ENCODE measurements around the gene FRMD8.
"Not testable (repeated sequence)": the region's sequence is repeated elsewhere in the genome, so short reads cannot be mapped to it uniquely, and the experiment has no call there.

FRMD8 gene

GRCh38 chr11:65394125-65394536 is 7.7 kb downstream of the FRMD8 start:
- DNase-seq, result no peak

GRCh38 chr11:65395961-65396530 is 9.6 kb downstream of the FRMD8 start:
- DNase-seq, result no peak

DNA sequence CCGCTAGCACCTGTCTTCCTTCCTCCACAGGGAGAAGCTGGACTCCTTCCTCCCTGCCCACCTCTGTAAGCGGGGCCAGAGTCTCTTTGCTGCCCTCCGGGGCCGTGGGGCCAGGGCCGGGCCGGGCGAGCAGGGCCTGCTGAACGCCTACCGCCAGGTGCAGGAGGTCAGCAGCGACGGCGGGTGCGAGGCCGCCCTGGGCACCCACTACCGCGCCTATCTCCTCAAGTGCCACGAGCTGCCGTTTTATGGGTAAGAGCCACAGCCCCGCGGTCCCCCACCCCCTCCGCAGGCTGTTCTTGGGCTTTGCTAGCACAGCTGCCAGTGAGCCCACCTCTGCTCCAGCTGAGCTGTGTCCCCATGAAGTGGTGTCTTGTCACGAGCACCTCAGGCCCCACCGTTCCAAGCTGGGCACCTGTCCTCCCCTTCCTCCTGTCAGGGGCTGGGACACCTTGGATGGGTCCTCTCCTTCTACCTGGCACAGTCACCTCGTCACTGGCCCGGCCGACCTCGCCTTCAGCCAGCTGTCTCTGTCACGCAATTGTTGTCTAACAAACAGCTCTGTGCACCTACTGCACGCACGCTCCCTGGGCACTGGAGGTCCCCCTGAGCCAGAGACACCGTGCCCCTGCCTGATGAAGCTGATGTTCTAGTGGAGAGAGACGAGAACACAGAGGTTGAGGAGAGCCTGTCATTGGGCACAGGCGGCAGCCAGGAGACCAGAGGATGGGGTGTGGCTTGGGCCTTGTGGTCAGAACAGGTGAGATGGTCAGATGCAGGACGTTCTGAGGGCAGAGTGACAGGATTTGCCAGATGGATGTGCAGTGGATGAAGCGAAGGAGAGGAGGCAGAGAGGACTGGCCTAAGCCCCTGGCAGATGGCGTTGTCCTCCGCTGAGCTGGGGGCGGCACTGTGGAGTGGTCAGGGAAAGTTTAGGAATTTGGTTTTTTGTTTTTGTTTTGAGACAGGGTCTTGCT is 10.6 kb downstream of the FRMD8 start:
- DNase-seq, result no peak

- no peak for DNase-seq
These were observed 12.0 kb downstream of the FRMD8 start for GRCh38 chr11:65398362-65398910.

GRCh38 chr11:65399249-65399648 is 12.8 kb downstream of the FRMD8 start:
- DNase-seq, result no peak

- no peak for DNase-seq
These were observed 13.4 kb downstream of the FRMD8 start for GRCh38 chr11:65399845-65400244.

DNA sequence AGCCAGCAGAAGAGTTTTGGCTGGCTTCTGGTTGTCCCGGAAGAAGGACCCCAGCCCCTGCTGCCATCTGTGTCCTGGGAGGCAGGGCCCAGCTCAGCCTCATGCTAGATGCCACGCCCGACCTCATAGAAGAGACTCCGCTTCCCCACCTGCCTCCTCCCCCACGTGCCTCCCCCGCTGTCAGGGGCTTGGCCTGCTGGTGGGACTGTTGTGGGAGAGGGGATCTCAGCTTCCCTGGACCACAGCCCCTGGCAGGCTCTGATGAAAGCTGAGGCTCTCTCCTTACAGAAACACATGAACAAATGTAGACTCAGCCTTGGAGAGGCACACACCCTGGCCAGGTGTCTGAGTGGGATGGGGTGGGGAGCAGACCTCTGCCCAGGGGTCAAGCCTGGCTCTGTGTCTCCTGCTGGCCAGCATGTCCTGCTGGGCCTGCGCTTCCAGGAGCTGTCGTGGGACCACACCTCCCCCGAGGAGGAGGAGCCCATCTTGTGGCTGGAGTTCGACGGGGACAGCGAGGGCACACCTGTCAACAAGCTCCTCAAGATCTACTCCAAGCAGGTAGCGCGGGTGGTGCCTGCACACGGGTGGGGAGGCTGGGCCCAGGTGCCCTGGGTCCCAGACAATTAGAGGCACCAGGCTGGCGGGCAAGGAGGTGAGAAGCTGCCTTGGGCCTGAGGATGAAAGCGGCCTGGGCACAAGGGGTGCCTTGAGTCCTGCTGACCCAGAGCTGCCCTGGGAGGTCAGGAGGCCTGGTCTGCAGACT is 14.1 kb downstream of the FRMD8 start:
- DNase-seq, result no peak

DNA sequence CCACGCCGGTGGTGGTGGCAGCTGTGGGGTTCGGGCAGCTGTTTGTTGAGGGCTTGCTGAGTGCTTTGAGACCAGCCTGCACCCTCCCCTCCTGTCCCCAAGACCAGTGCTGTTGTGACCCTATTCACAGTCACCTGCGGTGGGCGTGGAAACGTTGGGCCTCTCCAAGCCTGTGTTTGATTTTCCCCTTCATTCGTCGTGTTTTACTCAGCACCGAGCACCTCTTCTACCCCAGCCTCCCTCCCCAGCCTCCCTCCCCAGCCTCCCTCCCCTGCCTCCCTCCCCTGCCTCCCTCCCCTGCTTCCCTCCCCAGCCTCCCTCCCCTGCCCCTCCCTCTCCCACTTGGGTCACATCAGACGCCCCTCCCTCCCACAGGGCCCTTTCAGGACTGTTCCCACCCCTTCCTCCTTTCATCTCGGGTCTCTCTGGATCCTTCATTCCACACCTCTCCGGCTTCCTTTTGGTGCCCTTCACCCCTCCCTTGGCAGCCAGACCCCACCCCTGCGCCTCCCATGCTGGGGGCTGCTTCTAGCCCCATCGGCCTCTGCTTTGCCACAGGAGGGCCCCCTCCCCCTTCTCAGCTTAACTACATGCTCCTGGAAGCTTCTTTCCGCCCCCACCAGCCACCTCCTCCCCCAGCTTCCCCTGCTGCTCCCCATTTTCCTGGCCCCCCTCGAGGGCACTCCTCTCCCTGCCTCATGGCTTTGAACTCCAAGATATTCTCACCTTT is 14.8 kb downstream of the FRMD8 start:
- DNase-seq, result no peak

DNA sequence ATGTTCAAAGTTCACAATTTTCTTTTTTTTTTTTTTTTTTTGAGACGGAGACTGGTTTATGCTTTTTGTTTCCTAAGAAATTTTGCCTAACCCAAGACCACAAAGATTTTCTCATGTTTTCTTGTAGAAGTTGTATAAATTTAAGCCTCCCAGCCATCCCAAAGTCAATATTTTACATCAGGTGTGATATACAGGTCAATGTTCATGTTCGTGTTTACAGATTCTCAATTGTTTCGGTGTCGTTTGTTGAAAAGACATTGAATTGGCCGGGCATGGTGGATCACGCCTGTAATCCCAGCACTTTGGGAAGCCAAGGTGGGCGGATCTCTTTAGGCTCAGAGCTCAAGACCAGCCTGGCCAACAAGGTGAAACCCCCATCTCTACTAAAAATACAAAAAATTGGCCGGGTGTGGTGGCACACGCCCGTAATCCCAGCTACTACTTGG is 15.4 kb downstream of the FRMD8 start:
- DNase-seq, result no peak

DNA sequence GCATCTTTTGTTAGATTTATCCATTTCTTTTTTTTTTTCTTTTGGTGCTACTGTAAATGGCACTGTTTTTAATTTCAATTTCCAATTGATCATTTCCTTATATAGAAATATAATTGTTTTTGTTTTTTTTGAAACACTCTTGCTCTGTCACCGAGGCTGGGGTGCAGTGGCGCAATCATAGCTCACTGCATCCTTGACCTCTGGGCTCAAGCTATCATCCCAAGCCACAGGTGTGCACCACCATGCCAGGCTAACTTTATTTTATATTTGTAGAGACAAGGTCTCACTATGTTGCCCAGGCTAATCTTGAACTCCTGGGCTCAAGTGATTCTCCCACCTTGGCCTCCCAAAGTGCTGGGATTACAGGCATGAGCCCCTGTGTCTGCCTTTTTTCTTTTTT is 16.4 kb downstream of the FRMD8 start:
- DNase-seq, result no peak

DNA sequence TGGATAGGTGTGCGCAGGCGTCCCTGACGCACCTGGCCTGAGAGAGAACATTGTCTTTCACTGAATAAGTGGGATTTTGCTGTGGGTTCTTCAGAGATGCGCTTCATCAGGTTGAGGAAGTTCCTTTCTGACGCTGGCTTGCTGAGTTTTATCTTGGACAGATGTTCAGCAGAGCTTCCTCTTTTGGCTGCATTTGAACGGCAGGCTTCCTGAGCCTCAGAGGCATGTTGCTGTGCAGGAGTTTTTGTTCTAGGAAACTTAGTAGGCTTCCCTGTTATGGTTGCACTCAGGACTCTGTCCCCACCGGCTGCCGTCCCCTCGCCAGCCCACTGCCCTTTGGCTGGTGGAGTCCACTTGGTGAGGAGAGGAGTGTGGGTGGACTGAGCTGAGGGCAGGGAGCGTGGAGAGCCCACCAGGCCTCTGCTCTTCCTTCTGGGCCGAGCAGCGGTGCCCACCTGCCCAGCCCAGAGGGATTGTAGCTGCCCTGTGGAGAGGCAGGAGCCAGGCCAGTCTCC is 17.2 kb downstream of the FRMD8 start:
- DNase-seq, result no peak

- DNase-seq, result no peak
These were observed 17.8 kb downstream of the FRMD8 start for GRCh38 chr11:65404210-65404609.

- no peak for DNase-seq
These were observed 18.4 kb downstream of the FRMD8 start for GRCh38 chr11:65404638-65405339.

DNA sequence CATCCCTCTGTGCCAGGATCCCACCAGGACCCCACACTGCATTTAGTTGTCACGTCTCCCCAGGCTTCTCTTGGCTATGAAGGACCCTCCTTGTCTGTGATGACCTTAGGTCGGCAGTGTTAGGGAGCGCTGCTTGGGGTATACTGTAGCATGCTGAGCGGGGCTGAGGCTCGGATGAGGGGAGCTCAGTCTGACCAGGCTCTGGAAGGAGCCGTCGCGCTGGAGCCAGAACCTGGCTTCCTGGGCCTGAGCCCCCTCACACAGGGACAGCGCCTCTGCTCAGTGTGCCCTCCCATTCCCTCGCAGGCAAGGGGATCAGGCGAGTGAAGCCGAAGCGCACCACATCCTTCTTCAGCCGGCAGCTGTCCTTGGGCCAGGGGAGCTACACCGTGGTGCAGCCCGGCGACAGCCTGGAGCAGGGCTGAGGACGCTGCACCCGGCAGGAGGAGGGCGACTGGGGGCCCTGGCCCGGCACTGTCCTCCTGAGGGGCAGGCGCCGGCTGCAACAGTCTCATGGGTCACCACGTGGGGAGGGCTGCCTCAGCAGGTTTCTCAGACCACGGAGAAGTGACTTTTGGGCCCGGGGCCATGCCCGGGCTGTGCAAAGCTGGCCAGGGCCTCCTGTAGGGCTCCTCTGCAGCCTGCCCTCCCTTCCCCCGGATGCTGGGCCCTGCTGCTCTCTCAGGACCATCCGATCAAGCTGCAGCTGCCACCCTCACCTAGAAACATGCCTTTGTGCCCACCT is 24.7 kb downstream of the FRMD8 start:
- no peak for DNase-seq

DNA sequence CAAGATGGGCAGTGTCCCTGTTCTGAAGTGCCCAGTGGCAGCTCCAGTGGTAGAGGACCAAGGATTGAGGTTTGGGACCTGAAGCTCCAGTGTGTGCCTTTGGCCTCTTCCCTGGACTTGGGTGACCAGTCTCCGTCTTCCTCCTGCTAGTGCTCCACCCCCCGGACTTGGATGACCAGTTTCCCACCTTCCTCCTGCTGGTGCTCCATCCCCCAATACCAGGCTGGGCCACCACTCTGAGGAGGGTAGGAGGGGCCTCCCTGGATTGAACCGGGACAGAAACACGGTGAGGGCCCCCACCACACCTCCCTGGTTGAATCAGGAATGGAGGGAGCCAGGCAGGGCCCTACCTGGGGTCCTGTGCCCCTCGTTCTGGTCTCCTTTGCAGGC is 25.2 kb downstream of the FRMD8 start:
- no peak for DNase-seq

DNA sequence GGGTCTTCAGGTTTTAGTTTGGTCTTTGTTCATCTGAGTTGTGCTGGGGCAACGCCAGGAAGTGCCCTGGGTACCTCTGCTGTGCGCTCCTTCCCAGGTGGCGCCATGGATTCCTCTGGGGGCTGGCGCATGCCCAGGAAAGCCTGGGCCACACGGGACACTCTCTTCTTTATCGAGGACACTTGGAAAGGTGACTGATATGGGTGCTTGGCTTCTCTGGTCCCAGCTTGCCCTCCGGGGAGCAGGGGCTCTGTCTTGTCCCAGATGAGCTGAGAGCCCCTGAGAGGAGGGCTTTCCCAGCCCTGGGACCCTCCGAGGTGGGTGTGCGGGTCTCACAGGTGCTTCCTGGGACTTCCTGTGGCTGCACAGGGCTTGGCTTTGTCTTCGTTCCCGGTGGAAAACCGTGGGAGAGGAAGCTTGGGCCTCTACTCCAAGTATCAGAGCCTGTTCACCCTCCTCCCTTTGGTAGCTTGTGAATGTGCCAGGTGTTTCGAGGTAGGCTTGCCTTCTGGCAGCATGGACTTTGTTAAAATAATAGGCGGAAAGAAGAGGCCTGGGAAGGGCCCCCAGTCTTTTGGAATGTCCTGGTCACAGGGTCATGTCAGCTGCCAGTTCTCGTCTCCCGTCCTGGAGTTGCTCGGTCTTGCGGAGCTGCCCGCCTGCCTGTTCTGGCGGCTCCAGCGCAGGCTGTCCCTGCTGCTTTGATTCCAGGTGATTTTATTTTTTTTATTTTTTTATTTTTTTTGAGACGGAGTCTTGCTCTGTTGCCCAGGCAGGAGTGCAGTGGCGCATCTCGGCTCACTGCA is 26.0 kb downstream of the FRMD8 start:
- DNase-seq, result no peak

DNA sequence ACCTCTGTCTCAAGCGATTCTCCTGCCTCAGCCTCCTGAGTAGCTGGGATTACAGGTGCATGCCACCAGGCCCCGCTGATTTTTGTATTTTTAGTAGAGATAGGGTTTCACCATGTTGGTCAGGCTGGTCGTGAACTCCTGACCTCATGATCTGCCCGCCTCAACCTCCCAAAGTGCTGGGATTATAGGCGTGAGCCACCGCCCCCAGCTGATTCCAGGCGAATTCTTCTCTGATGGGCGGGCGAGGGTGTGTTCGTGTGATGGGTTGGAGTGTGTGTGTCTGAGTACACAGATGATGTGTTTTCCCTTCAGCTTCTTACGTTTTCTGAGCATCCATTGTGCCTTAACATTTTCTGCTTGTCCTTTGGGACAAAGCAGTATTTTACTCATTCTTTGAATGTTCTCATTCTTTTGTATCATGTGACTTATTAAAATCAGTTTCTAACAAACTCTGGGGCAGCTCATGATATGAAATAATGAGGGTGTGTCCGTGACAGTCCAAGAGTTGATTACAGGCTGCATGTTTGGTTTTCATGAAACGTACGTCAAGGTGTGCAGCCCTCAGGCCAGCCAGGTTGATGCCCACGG is 26.7 kb downstream of the FRMD8 start:
- not testable (repeated sequence) for DNase-seq

DNA sequence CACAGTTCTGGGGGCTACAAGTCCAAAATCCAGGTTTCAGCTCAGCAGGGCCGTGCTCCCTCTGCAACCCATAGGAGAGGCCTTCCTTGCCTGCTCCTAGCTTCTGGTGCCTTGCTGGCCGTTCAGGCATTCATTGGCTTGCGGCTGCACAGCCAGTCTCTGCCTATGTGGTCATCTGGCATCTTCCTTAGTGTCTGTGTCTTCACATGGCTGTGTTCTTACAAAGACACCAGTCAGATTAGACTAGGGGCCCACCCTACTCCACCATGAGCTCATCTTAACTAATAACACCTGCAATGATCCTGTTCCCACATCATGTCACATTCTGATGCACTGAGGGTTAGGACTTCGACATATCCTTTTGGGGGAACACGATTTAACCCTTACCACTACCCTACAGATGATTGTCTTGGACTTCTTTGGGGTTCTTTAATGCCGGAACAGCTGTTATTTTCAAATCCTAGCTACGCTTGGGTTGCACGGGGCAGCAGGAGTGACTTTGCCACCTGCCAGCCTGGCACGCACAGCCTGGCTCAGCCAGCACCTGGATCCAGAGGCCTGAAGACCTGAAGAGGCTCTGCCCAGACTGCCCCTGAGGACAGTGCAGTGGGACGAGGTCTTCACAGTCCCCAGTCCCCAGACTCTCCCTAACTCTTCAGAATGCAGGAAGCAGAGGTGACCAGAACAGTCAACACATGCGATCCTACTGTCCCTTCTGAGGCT is 28.5 kb downstream of the FRMD8 start:
- DNase-seq, result no peak
